Erythroblast (primary cell): ENCODE measurements around the gene NOXA1.
A peak's percentile ranks its signal among the peaks of the same experiment; 100 is the strongest.

Experiments
- DNase-seq, 2 experiments: peaks; one replicate each; lab custom pipeline; 2025; lab: John Stamatoyannopoulos, UW
- GATA1 ChIP-seq: IDR thresholded peaks from 2 replicates; pipeline ENCODE4 v1.6.1; 2011; ENCODE audit warnings: low read depth, mild to moderate bottlenecking, control low read depth, low read length, moderate library complexity
- POLR2A ChIP-seq: IDR thresholded peaks from 2 replicates; pipeline ENCODE4 v1.6.1; 2011; ENCODE audit warnings: mild to moderate bottlenecking, low read length

Gene NOXA1

DNA sequence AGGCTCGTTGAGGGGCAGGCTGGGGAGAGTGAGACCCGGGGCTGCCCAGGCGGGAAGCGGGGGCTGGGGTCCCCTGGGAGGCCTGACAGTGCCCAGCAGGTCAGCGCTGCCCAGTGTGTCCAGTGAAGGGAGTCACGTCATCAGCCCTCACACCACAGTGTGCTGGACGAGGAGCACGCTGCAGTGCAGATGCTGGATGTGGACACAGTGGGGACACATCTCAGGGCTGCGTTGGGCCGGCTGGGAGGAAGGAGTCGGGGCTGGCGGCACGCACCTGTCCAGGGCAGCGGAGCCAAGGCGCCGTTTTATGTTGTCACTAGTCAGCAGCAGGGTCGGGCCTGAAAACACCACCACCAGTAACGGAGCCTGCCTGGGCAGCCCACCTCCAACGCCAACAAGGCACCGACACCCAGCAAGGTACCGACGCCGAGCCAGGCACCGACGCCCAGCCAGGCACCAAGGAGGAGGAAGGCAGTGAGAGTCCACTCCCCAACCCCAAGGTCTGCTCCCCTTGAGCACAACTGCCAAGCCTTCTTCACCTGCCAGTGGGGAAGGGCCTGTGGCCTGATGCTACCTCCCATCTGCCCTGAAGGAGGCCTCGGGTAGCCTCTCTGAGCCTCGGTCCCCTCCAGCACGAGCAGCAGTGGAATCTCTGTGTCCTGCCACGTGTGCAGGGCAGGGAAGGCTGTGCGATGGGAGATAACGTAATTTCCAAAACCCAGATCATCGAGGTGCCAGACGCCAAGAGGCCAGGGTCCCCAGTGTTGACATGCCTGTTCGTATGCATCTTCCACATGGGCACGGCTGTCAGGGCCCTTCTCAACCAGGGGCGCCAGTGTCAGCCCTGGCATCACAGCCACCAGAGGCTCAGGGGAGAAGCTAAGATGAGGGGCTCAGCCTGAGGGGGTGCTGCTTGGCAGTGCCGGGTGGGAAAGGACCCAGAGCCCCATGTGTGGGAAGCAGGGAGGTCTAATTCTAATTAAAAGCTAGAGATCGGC lies 57.8 kb downstream of the NOXA1 start:
- DNase-seq, result no peak
- TF ChIP-seq GATA1 (no peak), POLR2A (no peak)

DNA sequence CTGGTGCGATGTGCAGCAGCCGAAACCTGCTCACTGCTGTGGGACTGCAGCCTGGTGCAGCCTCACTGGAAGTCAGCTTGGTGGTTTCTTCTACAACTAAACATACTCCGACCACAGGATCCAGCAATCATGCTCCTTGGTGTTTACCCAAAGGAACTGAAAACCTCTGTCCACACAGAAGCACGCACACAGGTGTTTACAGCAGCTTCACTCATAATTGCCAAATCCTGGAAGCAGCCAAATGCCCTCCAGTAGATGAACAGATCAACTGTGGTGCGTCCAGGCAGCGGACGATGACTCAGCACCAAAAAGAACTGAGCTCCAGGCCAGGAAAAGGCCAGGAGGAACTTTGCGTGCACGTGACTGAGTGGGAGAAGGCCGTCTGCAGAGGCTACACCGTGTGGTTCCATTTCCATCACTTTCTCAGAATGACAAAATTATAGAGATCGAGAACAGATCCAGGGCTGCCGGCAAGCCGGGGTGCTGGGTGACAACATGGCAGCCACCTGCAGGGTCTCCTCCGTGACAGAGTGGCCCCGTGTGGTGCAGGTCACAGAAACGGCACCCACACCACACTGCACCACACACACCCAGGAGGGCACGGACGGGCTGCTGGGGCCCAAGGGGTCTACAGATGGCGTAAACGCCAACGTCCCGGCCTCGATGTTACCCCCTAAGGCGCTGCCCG lies 59.0 kb downstream of the NOXA1 start:
- no peak for TF ChIP-seq POLR2A
- TF ChIP-seq GATA1, result no peak
- DNase-seq, result peak; percentile 31 to 40
